HG02642 (cell line): ENCODE results near the gene FADS3.

ENCODE experiments used
- ATAC-seq: cut with Tn5 transposase; IDR thresholded peaks from one replicate; pipeline ENCODE4 v1.9.1; 2021; ENCODE audit warnings: mild to moderate bottlenecking; ENCODE audit not compliant: unreplicated experiment, poor library complexity

FADS3 gene

DNA sequence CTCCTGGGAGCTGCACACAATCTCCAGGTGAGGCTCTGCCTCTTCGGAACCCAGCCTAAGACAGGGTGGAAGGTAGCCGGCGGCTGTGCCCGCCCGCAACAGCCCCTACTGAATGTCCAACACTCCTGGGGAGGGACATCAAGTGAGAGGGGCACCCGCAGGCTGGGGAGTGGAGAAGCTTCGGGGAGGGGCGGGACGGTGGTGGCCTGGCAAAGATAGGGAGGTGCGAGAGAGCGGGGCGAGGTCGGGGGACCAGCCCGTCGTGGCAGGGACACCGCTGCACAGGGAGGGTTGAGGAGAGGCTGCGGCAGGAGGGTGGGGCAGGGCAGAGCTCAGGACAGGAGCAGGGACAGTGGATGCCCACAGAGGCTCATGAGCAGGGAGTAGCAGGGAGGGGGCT is 8.9 kb upstream of the FADS3 start:
- ATAC-seq: no peak

DNA sequence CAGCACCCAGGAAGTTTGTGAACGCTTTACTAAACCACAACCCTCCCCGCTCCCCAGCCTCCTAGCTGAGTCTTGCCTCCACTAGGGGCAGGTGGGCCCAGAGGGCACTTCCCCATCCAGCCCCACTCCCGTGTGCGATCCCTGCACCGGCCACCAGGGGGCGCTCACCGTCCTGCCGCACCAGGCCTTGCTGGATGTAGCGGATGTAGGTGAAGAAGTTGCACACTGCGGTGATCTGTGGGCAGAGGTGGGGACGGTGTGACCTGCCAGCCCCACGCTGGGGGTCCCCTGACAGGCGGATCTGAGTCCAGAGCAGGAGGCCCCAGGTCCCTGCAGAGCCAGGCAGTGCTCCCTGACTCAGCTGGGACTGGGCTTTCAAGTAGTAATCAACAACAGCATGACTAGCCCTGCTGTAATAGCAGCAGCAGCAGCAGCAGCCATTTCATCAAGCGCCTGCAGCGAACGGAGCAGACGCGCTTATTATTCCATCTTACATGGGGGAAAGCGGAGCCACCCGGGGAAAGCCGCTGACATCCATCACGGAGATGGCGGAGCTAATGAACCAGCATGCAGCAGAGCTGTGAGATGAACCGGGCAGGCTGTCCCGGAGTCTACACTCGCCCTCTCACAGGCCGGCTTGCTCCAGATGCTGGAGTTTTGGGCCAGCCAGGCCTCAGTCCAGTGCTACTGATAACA is 7.9 kb upstream of the FADS3 start:
- peak; percentile 74 for ATAC-seq

DNA sequence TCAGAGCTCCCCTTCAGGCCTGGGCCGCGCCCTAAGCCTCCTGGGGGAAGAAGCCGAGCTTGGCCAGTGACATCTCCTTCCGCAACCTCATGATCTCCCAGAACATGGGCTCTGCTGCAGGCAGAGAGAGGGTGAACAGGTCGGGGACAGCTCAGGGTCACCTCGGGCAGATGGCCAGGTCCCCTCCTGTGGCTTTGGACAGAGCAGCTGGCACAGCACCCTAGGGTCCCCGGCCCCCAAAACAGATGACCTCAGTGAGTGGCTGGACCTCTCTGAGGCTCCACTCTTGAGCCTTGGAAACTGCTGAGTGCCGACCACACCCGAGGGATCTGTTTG is 6.9 kb upstream of the FADS3 start:
- ATAC-seq: no peak

- no peak for ATAC-seq
These were observed 6.3 kb upstream of the FADS3 start for GRCh38 chr11:61897387-61898246.

GRCh38 chr11:61896665-61897386 is 5.5 kb upstream of the FADS3 start:
- no peak for ATAC-seq

DNA sequence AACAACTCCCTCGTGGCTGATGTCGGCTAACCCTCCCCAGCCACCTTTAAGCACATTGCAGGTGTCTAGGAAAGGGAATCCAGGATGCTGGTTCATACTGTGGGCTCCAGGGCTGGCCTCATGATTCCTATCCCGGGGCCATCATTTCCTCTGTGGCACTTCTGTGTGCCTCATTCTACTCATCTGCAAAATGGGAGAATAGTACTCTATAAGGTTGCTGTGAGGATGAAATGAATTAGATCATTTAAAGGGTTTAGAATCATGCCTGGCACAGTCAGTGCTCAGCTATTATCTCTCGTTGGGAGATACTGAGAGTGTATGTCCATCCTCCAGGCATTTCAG is 4.3 kb upstream of the FADS3 start:
- ATAC-seq: no peak

GRCh38 chr11:61895046-61895717 is 3.8 kb upstream of the FADS3 start:
- no peak for ATAC-seq

DNA sequence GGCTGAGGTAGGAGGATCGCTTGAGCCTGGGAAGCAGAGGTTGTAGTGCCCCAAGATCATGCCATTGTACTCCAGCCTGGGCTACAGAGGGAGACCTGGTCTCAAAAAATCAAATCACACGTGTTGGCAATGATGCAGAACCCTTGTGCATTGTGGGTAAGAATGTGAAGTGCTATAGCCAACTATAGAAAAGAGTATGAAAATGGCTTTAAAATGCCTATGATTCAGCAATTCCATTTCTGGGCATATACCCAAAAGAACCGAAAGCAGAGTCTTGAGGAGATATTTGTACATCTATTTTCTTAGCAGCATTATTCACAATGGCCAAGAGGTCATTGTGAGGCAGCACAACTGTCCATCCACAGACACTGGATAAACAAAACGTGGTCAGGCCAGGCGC is 2.6 kb upstream of the FADS3 start:
- no peak for ATAC-seq

GRCh38 chr11:61892085-61892370 is 683 bp upstream of the FADS3 start:
- peak; percentile 34 for ATAC-seq

- ATAC-seq: peak; percentile 38
These were observed 615 bp downstream of the FADS3 start for GRCh38 chr11:61890529-61891330.

DNA sequence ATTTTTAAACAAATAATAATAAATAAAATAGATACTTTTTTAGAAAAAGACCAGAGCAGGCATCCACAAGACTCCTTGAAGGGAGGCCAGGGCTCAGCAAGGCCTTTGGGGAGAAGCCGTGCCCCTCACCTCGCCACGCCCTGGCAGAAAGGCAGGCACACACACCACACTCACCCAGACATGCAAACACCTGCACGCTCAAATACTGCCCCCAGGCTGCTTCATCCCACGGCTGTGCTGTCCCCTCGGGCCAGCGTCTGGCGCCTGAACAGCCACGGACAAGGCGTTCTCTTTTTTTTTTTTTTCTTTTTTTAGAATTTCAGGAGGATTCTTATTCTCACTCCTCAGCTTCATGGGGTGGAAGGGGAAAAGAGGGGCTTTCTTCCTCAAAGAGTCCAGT is 1.5 kb downstream of the FADS3 start:
- ATAC-seq: no peak

DNA sequence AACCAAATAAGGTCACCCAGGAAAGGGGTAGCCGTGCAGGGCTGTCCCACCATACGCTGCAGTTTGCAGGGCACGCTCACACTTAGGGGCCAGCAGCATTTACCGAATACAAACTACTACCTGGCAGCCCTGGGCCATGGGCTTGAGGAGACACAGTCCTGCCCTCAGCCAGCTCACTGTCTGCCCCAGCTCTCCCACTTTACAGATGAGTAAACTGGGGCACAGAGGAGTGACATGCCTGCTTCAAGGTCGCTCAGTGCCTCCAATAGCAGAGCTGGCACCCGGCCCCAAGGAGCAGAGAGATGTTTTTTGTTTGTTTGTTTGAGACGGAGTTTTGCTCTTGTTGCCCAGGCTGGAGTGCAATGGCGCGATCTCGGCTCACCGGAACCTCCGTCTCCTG is 2.8 kb downstream of the FADS3 start:
- ATAC-seq: no peak

DNA sequence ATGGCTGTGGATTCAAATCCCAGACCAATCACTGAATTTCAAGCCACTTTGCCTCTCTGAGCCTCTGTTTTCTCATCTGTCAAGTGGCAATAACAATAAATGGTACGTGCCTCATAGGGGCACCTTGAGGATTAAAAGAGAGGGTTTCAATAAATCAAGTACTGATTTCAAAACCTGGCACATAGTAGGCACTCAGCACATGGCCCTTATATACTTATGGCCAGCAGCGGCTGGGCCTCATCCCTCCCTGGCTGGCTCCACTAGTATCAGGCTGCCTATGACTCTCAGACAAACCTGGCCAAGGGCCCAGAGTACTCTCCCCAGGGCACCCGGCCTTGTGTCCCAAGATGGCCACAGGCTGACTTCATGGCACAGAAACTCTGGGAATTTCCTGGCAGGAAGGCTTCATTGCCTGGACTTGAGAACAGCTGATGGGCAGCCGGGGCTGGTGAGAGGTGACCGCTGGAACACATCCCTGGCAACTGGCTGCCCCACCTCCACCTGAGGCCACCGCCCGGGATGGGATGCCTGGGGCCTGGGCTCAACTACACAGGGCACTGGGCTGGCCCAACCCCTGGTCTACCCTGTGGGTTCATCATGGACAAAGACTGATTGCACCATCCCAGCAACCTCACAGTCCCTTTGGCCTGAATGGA is 3.4 kb downstream of the FADS3 start:
- no peak for ATAC-seq

GRCh38 chr11:61886643-61887042 is 4.7 kb downstream of the FADS3 start:
- no peak for ATAC-seq

DNA sequence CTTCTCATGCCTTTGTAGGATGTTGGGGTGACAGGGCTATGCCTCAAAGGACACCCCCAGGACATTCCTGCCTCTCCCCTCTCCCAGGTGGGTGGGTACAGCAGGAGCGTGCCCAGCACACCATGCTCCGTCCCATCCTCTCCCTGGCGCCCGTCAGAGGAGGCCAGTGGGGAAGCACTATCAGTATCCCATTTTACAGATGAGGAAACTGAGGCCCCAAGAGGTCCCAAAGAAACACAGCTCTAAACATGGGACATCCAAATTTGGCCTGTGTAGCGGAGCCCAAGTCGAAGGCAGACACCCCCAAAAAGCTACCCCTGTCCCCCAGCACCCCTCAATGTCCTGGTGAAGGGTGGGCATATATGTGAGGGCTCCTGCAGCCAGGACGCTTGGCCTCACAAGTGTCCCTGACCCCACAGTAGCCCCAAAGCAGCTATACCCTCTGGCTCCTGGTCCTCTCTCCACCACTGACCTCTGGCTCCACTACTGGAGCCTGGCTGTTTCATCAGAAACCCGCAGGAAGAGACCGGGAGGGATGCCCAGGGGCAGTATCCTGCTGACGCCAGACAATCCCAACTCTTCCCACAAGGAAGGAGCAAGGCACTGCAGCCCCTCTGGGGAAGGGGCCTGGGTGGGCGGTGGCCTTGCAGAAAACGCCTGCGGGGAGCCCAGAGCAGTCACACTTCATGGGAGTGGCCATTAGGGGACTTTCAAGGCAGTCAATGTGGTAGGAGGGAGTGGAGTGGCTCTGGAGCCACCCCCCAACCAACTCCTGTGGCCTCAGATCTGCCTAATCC is 5.4 kb downstream of the FADS3 start:
- no peak for ATAC-seq

- ATAC-seq: no peak
These were observed 6.1 kb downstream of the FADS3 start for GRCh38 chr11:61885166-61885778.

- no peak for ATAC-seq
These were observed 7.4 kb downstream of the FADS3 start for GRCh38 chr11:61883947-61884346.

DNA sequence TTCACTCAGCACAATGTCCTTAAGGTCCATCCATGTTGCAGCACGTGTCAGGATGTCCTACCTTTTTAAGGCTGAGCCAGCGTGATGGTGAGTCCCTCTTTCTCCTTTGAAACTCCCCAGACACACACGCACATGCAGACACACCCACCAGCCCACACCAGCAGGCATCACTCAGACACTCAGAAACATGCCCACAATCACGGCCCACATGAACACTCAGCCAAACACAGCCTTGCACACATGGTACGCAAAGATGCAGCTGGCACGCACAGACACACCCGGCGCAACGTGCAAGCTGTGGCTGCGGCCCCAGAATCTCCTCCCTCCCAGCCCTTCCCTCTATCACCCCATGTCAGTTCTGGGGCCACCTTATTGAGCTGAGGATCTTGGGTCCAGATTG is 8.0 kb downstream of the FADS3 start:
- ATAC-seq: no peak

GRCh38 chr11:61882879-61883278 is 8.5 kb downstream of the FADS3 start:
- ATAC-seq: no peak
